CD4-positive, alpha-beta T cell (primary cell): ENCODE data around the gene TLK2. TPM values are rescaled to one million over a fixed set of nuclear protein-coding genes. Genes with fewer than 3 reads are reported as not detected.
"Not testable (repeated sequence)": the region's sequence is repeated elsewhere in the genome, so short reads cannot be mapped to it uniquely, and the experiment has no call there.

Experiments used
- ATAC-seq: fragments of 200-7000 bp; cut with Tn5 transposase; one replicate; pipeline ENCODE4 v1.10.0; 2022; ENCODE audit warnings: mild to moderate bottlenecking; ENCODE audit not compliant: poor library complexity
- CTCF ChIA-PET: fragments of 350-600 bp; sonication (Branson Sonifier 250); formaldehyde crosslinking; loops from one replicate; lab custom pipeline; 2021; ENCODE audit warnings: antibody characterized with exemption, inconsistent platforms; lab: Charles Lee
- POLR2A ChIA-PET: fragments of 350-600 bp; sonication (Branson Sonifier 250); formaldehyde crosslinking; loops from one replicate; lab custom pipeline; 2021; ENCODE audit warnings: antibody characterized with exemption, inconsistent platforms; lab: Charles Lee
- DNase-seq, 14 experiments: peaks; one replicate each; pipeline ENCODE4 v3.0.0-alpha.2; 2013 to 2020; ENCODE audit warnings: mixed read lengths in 2 of 14
- H3K27ac ChIP-seq, 2 donors: one replicate each; pipeline versions ENCODE4 v1.5.1 to v1.7.0; 2013; ENCODE audit warnings: low read length in 2 of 2, low read depth in 1 of 2, mild to moderate bottlenecking in 1 of 2
- H3K27me3 ChIP-seq, 2 experiments: 1 replicate in 1 of 2; 2 replicates in 1 of 2; pipeline versions ENCODE4 v1.6.1 to v1.7.0; 2013; ENCODE audit warnings: low read length in 2 of 2, control low read depth in 1 of 2, mild to moderate bottlenecking in 1 of 2, moderate library complexity in 1 of 2; ENCODE audit not compliant: insufficient read depth in 2 of 2, control insufficient read depth in 1 of 2
- H3K36me3 ChIP-seq: one replicate; pipeline ENCODE4 v1.6.1; 2013; ENCODE audit warnings: low read length, control low read depth; ENCODE audit not compliant: insufficient read depth
- H3K4me1 ChIP-seq: one replicate; pipeline ENCODE4 v1.6.1; 2013; ENCODE audit warnings: low read length, control low read depth; ENCODE audit not compliant: insufficient read depth
- H3K4me3 ChIP-seq: one replicate; pipeline ENCODE4 v1.5.1; 2013; ENCODE audit warnings: mild to moderate bottlenecking, low read length, moderate library complexity
- H3K9me3 ChIP-seq, 2 experiments: 1 replicate in 1 of 2; 2 replicates in 1 of 2; pipeline versions ENCODE4 v1.6.1 to v1.7.0; 2013; ENCODE audit warnings: low read length in 2 of 2, mild to moderate bottlenecking in 2 of 2, control low read depth in 1 of 2, moderate library complexity in 1 of 2; ENCODE audit not compliant: control insufficient read depth in 1 of 2, insufficient read depth in 1 of 2
- H3K27ac Mint-ChIP-seq: one replicate; pipeline ENCODE4 v1.8.0; 2020; ENCODE audit warnings: mixed read lengths
- H3K27me3 Mint-ChIP-seq: one replicate; pipeline ENCODE4 v1.8.0; 2021; ENCODE audit warnings: mixed read lengths
- H3K36me3 Mint-ChIP-seq: one replicate; pipeline ENCODE4 v1.8.0; 2021; ENCODE audit warnings: low read depth, mixed read lengths
- H3K4me1 Mint-ChIP-seq: one replicate; pipeline ENCODE4 v1.8.0; 2021; ENCODE audit warnings: low read depth, mixed read lengths
- H3K4me3 Mint-ChIP-seq: one replicate; pipeline ENCODE4 v1.8.0; 2020; ENCODE audit warnings: mild to moderate bottlenecking, mixed read lengths
- H3K9me3 Mint-ChIP-seq: one replicate; pipeline ENCODE4 v1.8.0; 2020; ENCODE audit warnings: mixed read lengths
- intact Hi-C, 2 experiments: fragments of 100-400 bp; cut with DNase I in 1 of 2; cut with micrococcal nuclease in 1 of 2; formaldehyde crosslinking; loops; one replicate each; pipeline versions ENCODE4 v1.15.1 to v1.9.0; 2023 to 2025; cut with DNase I, micrococcal nuclease
- total RNA-seq, 174 experiments: library from RNA in 2 of 174; stranded (reverse) in 2 of 174; gene quantifications; one replicate each; pipeline ENCODE4 v1.2.3 and lab custom pipeline; 2021 to 2026

Gene TLK2
- total RNA-seq, 2 experiments from 2014 or later = 85.3 to 86.5 TPM

DNA sequence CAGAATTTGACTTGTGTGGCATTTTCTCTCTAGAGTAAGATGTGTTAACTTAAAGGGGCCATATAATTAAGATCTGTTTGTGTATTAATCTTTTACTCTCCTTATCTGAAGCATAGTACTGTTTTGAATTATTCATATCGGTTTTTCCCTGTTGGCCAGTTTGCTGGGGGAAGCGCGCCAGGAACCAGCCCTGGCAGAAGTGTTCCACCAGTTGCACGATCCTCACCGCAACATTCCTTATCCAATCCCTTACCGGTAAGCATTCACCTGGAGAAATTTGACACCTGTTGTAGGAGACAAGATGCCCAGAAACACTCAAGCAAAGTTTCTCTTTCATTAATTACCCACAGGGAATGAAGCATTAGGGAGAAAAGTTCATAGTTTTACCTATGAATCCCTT is 45.5 kb downstream of the TLK2 start:
- H3K4me3 ChIP-seq, H3K27ac Mint-ChIP-seq, H3K9me3 ChIP-seq, ATAC-seq, H3K27me3 Mint-ChIP-seq, H3K27me3 ChIP-seq, H3K4me1 ChIP-seq, H3K27ac ChIP-seq, H3K4me1 Mint-ChIP-seq, intact Hi-C loops, POLR2A ChIA-PET, DNase-seq, H3K4me3 Mint-ChIP-seq, H3K9me3 Mint-ChIP-seq: not testable (repeated sequence)
- H3K36me3 Mint-ChIP-seq = peaks cover 64% of the 10 kb centered on the region
- peaks cover 24% of the 10 kb centered on the region for H3K36me3 ChIP-seq
- CTCF ChIA-PET = interaction anchor here (0.8 kb wide), 1 partner anchor 17 kb away, joined by 3 read pairs; no protein-coding TSS in a partner anchor

DNA sequence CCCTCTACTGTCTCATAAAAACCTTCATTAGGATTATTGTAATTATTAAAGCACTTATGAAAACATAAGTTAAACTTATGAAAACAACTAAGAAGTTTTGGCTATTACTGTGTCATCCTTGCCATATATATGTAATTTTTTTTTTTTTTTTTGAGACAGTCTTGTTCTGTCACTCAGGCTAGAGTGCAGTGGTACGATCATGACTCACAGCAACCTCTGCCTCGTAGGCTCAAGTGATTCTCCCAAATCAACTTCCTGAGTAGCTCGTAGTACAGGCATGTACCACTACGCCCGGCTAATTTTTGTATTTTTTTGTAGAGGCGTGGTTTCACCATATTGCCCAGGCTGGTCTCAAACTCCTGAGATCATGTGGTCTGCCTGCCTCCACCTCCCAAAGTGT is 46.7 kb downstream of the TLK2 start:
- peaks cover 24% of the 10 kb centered on the region for H3K36me3 ChIP-seq
- H3K27me3 ChIP-seq, ATAC-seq, H3K9me3 ChIP-seq, POLR2A ChIA-PET, DNase-seq, H3K9me3 Mint-ChIP-seq, H3K27ac ChIP-seq, H3K4me1 ChIP-seq, intact Hi-C loops, H3K27ac Mint-ChIP-seq, H3K4me3 ChIP-seq, H3K4me1 Mint-ChIP-seq, H3K4me3 Mint-ChIP-seq, CTCF ChIA-PET, H3K27me3 Mint-ChIP-seq: not testable (repeated sequence)
- H3K36me3 Mint-ChIP-seq = peaks cover 66% of the 10 kb centered on the region

DNA sequence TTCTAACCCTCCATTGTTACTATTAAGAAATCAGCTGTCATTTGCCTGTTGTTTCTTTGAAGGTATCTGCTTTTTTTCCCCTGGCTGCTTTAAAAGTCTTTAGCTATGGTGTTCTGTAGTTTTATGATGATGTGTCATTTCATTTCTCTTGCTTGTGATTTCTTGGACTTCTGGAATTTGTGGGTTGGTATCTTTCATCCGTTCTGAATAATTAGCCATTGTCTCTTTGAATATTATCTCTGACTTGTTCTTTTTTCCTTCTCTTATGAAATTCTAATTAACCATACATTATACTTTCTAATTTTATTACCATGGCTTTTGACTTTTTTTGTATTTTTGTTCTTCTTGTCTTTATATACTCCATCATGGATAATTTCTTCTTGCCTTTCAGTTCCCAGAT is 52.3 kb downstream of the TLK2 start:
- H3K36me3 ChIP-seq, H3K27me3 Mint-ChIP-seq, POLR2A ChIA-PET, H3K4me1 ChIP-seq, H3K27ac ChIP-seq, intact Hi-C loops, H3K4me3 Mint-ChIP-seq, H3K9me3 Mint-ChIP-seq, DNase-seq, CTCF ChIA-PET, H3K27me3 ChIP-seq, ATAC-seq, H3K4me3 ChIP-seq, H3K9me3 ChIP-seq: not testable (repeated sequence)
- Mint-ChIP-seq H3K36me3 (peaks cover 53% of the 10 kb centered on the region), H3K4me1 (peaks cover 17% of the 10 kb centered on the region), H3K27ac (peak overlapping the region; percentile 29)

- H3K27me3 ChIP-seq, intact Hi-C loops, CTCF ChIA-PET, H3K4me3 Mint-ChIP-seq, ATAC-seq, H3K27me3 Mint-ChIP-seq, H3K9me3 Mint-ChIP-seq, POLR2A ChIA-PET, H3K4me3 ChIP-seq, H3K27ac ChIP-seq, H3K27ac Mint-ChIP-seq, DNase-seq, H3K4me1 ChIP-seq, H3K9me3 ChIP-seq: not testable (repeated sequence)
- Mint-ChIP-seq H3K4me1 (peaks cover 20% of the 10 kb centered on the region), H3K36me3 (peaks cover 61% of the 10 kb centered on the region)
- H3K36me3 ChIP-seq = peaks cover 24% of the 10 kb centered on the region
Measured at GRCh38 chr17:62536557-62536956, 57.9 kb downstream of the TLK2 start.

DNA sequence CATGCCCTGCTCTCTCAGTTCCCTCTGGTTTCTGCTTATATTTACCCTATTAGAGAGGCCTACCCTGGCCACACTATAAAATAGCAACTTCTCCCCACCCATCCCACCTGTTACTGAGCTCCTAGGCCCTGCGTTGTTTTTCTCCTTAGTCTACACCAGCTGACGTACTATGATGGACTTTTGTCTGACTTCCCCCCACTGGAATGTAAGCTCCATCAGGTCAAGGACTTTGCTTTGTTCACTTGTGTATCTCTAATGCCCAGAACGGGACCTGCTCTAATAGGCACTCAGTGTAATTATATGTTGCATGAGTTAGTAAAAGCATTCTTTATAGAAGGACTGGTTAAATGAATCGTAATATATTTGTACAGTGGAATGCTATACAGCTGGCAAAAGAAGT is 62.4 kb downstream of the TLK2 start:
- H3K27me3 Mint-ChIP-seq, H3K9me3 Mint-ChIP-seq, ATAC-seq, H3K4me3 Mint-ChIP-seq, H3K4me1 ChIP-seq, POLR2A ChIA-PET, intact Hi-C loops, DNase-seq, H3K27ac ChIP-seq, H3K9me3 ChIP-seq, H3K27me3 ChIP-seq, H3K4me3 ChIP-seq: not testable (repeated sequence)
- Mint-ChIP-seq H3K27ac (peak overlapping the region; percentile 28), H3K4me1 (peaks cover 29% of the 10 kb centered on the region), H3K36me3 (peaks cover 81% of the 10 kb centered on the region)
- CTCF ChIA-PET = interaction anchor here (1.0 kb wide), 1 partner anchor 17 kb away, joined by 3 read pairs; no protein-coding TSS in a partner anchor
- peaks cover 26% of the 10 kb centered on the region for H3K36me3 ChIP-seq

GRCh38 chr17:62543278-62543775 is 64.7 kb downstream of the TLK2 start:
- H3K27ac ChIP-seq, DNase-seq, intact Hi-C loops, H3K27ac Mint-ChIP-seq, CTCF ChIA-PET, H3K4me1 ChIP-seq, POLR2A ChIA-PET, H3K9me3 ChIP-seq, ATAC-seq, H3K9me3 Mint-ChIP-seq, H3K27me3 Mint-ChIP-seq, H3K27me3 ChIP-seq, H3K4me3 ChIP-seq, H3K4me3 Mint-ChIP-seq: not testable (repeated sequence)
- H3K36me3 Mint-ChIP-seq = peaks cover 75% of the 10 kb centered on the region
- H3K4me1 Mint-ChIP-seq = peaks cover 39% of the 10 kb centered on the region
- H3K36me3 ChIP-seq = peaks cover 17% of the 10 kb centered on the region

GRCh38 chr17:62546066-62546465 is 67.4 kb downstream of the TLK2 start:
- H3K27ac ChIP-seq, H3K27ac Mint-ChIP-seq, H3K9me3 ChIP-seq, H3K9me3 Mint-ChIP-seq, H3K4me3 Mint-ChIP-seq, H3K4me1 ChIP-seq, DNase-seq, H3K27me3 ChIP-seq, ATAC-seq, H3K27me3 Mint-ChIP-seq, intact Hi-C loops, CTCF ChIA-PET, H3K36me3 ChIP-seq, H3K4me3 ChIP-seq, POLR2A ChIA-PET: not testable (repeated sequence)
- H3K4me1 Mint-ChIP-seq = peaks cover 30% of the 10 kb centered on the region
- peaks cover 50% of the 10 kb centered on the region for H3K36me3 Mint-ChIP-seq
